ENCODE data around the gene ARHGAP8.

- TF ChIP-seq NR2C1 (IDR thresholded peaks at IDR 0.05), result no peak
- TF ChIP-seq NFIC (IDR thresholded peaks at IDR 0.05; ENCODE audit: low read depth, low read length), result no peak
- no peak for TF ChIP-seq TAF1 (IDR thresholded peaks at IDR 0.05; ENCODE audit: borderline replicate concordance, low read depth, low read length)
- no peak for TF ChIP-seq ESRRA (IDR thresholded peaks at IDR 0.05; ENCODE audit: low read length)
- TF ChIP-seq SMAD1 (IDR thresholded peaks at IDR 0.05; ENCODE audit: low read depth, partially characterized antibody), result no peak
- no peak for TF ChIP-seq NBN (IDR thresholded peaks at IDR 0.05)
- no peak for TF ChIP-seq ATF7 (IDR thresholded peaks at IDR 0.05; ENCODE audit: low read depth)
- no peak for TF ChIP-seq POLR2A (IDR thresholded peaks at IDR 0.05; ENCODE audit: low read depth, low read length)
- TF ChIP-seq USF1 (IDR thresholded peaks at IDR 0.05; ENCODE audit: borderline replicate concordance, extremely low read length, insufficient read depth, low read depth, low read length), result no peak
These were observed 109.9 kb downstream of the ARHGAP8 start for GRCh38 chr22:44862281-44862680.

Data from GM12878 (cell line).